ENCODE measurements around the gene SLC2A9.

The SLC2A9 gene

GRCh38 chr4:9894644-9895332, 126.5 kb downstream of the SLC2A9 start:
- TF ChIP-seq REST (IDR thresholded peaks at IDR 0.05; ENCODE audit: low read depth) (peak; percentile 34; the same call in 1 of the 2 replicates), ZBTB7A (IDR thresholded peaks at IDR 0.05; ENCODE audit: low read depth) (no peak)

GRCh38 chr4:9893329-9894108, 127.8 kb downstream of the SLC2A9 start:
- no peak for TF ChIP-seq EGR1 (IDR thresholded peaks at IDR 0.05)
- no peak for TF ChIP-seq MAX (IDR thresholded peaks at IDR 0.05)
- no peak for TF ChIP-seq FOXM1 (IDR thresholded peaks at IDR 0.05; ENCODE audit: borderline replicate concordance, low read depth)
- no peak for TF ChIP-seq CREB1 (IDR thresholded peaks at IDR 0.05; ENCODE audit: low read depth)
- TF ChIP-seq EP300 (IDR thresholded peaks at IDR 0.05; ENCODE audit: borderline replicate concordance): no peak
- no peak for TF ChIP-seq NFIC (IDR thresholded peaks at IDR 0.05)
- TF ChIP-seq YY1 (IDR thresholded peaks at IDR 0.05; ENCODE audit: low read depth): no peak
- no peak for TF ChIP-seq ZBTB7A (IDR thresholded peaks at IDR 0.05; ENCODE audit: low read depth)
- TF ChIP-seq TCF12 (IDR thresholded peaks at IDR 0.05; ENCODE audit: low read depth): no peak
- TF ChIP-seq REST (IDR thresholded peaks at IDR 0.05; ENCODE audit: low read depth): no peak
- TF ChIP-seq RAD21 (IDR thresholded peaks at IDR 0.05; ENCODE audit: low read depth): no peak
- no peak for TF ChIP-seq USF1 (IDR thresholded peaks at IDR 0.05)
- TF ChIP-seq TAF1 (IDR thresholded peaks at IDR 0.05; ENCODE audit: low read depth): no peak
- TF ChIP-seq TEAD4 (IDR thresholded peaks at IDR 0.05): no peak
- TF ChIP-seq CEBPB (IDR thresholded peaks at IDR 0.05): no peak

- TF ChIP-seq CEBPB (IDR thresholded peaks at IDR 0.05): no peak
- TF ChIP-seq RAD21 (IDR thresholded peaks at IDR 0.05; ENCODE audit: low read depth): no peak
- TF ChIP-seq REST (IDR thresholded peaks at IDR 0.05; ENCODE audit: low read depth): no peak
- TF ChIP-seq NFIC (IDR thresholded peaks at IDR 0.05): no peak
- no peak for TF ChIP-seq YY1 (IDR thresholded peaks at IDR 0.05; ENCODE audit: low read depth)
- TF ChIP-seq ZBTB7A (IDR thresholded peaks at IDR 0.05; ENCODE audit: low read depth): no peak
- TF ChIP-seq CREB1 (IDR thresholded peaks at IDR 0.05; ENCODE audit: low read depth): no peak
- TF ChIP-seq EGR1 (IDR thresholded peaks at IDR 0.05): no peak
- no peak for TF ChIP-seq USF1 (IDR thresholded peaks at IDR 0.05)
- no peak for TF ChIP-seq FOXM1 (IDR thresholded peaks at IDR 0.05; ENCODE audit: borderline replicate concordance, low read depth)
- no peak for TF ChIP-seq TEAD4 (IDR thresholded peaks at IDR 0.05)
- TF ChIP-seq EP300 (IDR thresholded peaks at IDR 0.05; ENCODE audit: borderline replicate concordance): no peak
- no peak for TF ChIP-seq MAX (IDR thresholded peaks at IDR 0.05)
- TF ChIP-seq TAF1 (IDR thresholded peaks at IDR 0.05; ENCODE audit: low read depth): no peak
- TF ChIP-seq TCF12 (IDR thresholded peaks at IDR 0.05; ENCODE audit: low read depth): no peak
These were observed 129.6 kb downstream of the SLC2A9 start for GRCh38 chr4:9891740-9892139.

- TF ChIP-seq FOXM1 (IDR thresholded peaks at IDR 0.05; ENCODE audit: borderline replicate concordance, low read depth) (no peak), NFIC (IDR thresholded peaks at IDR 0.05) (no peak), EP300 (IDR thresholded peaks at IDR 0.05; ENCODE audit: borderline replicate concordance) (no peak), EGR1 (IDR thresholded peaks at IDR 0.05) (no peak), MAX (IDR thresholded peaks at IDR 0.05) (no peak), TAF1 (IDR thresholded peaks at IDR 0.05; ENCODE audit: low read depth) (no peak), YY1 (IDR thresholded peaks at IDR 0.05; ENCODE audit: low read depth) (no peak)
These were observed 130.2 kb downstream of the SLC2A9 start for GRCh38 chr4:9891056-9891455.
